HAP-1 (cell line): ENCODE measurements around the gene TM4SF1.

Experiments
- DNase-seq, 2 experiments: peaks; one replicate each; pipeline ENCODE4 v3.0.0-alpha.2; 2016 to 2020; ENCODE audit warnings: low spot score in 2 of 2
- H3K27me3 ChIP-seq: fragments of 250-450 bp; sonication (Bioruptor Pico); 2 replicates; pipeline ENCODE4 v1.5.1; 2020; ENCODE audit warnings: low read depth, mild to moderate bottlenecking, moderate library complexity
- H3K36me3 ChIP-seq: fragments of 250-450 bp; sonication (Bioruptor Pico); replicated peaks from 2 replicates; pipeline ENCODE4 v1.5.1; 2020; ENCODE audit warnings: mild to moderate bottlenecking
- H3K4me1 ChIP-seq: fragments of 250-450 bp; sonication (Bioruptor Pico); 2 replicates; pipeline ENCODE4 v1.5.1; 2020; ENCODE audit warnings: mild to moderate bottlenecking
- H3K4me3 ChIP-seq: fragments of 250-450 bp; sonication (Bioruptor Pico); 2 replicates; pipeline ENCODE4 v1.5.1; 2020; ENCODE audit warnings: mild to moderate bottlenecking, moderate library complexity
- H3K9me3 ChIP-seq: fragments of 250-450 bp; sonication (Bioruptor Pico); 2 replicates; pipeline ENCODE4 v1.5.1; 2020; ENCODE audit warnings: mild to moderate bottlenecking, moderate library complexity
- in situ Hi-C: fragments of 300-500 bp; cut with MboI; formaldehyde crosslinking; loops from 3 replicates; pipeline ENCODE4 v1.14.3; 2020; ENCODE audit warnings: low sequenced_read_pairs, inconsistent platforms, mixed read lengths

Gene TM4SF1, protein sequence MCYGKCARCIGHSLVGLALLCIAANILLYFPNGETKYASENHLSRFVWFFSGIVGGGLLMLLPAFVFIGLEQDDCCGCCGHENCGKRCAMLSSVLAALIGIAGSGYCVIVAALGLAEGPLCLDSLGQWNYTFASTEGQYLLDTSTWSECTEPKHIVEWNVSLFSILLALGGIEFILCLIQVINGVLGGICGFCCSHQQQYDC

GRCh38 chr3:149377408-149378364, at the start of gene TM4SF1:
Gene TM4SF1 (minus strand): TSS chr3:149377649. CDS start chr3:149377547, 102 bp downstream.
- Histone ChIP-seq H3K4me3 (peak within 1 kb of the TSS; percentile 5; the same call in 1 of the 2 replicates), H3K4me1 (peaks cover 37% of the 10 kb centered on the region), H3K9me3 (no peaks in the 10 kb centered on the region), H3K36me3 (no peaks in the 10 kb centered on the region), H3K27me3 (no peaks in the 10 kb centered on the region)
- in situ Hi-C loops = no loop called here
- peak; percentile 66 to 68 for DNase-seq

GRCh38 chr3:149426325-149426724, 48.9 kb upstream of the TM4SF1 start:
- H3K4me1 ChIP-seq = no peaks in the 10 kb centered on the region
- DNase-seq = no peak
- H3K27me3 ChIP-seq = no peaks in the 10 kb centered on the region
- in situ Hi-C loops = no loop called here
- no peak overlapping the region for H3K4me3 ChIP-seq
- no peaks in the 10 kb centered on the region for H3K36me3 ChIP-seq
- no peaks in the 10 kb centered on the region for H3K9me3 ChIP-seq

- no peak overlapping the region for H3K4me3 ChIP-seq
- H3K9me3 ChIP-seq = no peaks in the 10 kb centered on the region
- H3K36me3 ChIP-seq = no peaks in the 10 kb centered on the region
- no peaks in the 10 kb centered on the region for H3K4me1 ChIP-seq
- H3K27me3 ChIP-seq = no peaks in the 10 kb centered on the region
- in situ Hi-C loops = no loop called here
- no peak for DNase-seq
Observed at GRCh38 chr3:149424918-149425317, 47.5 kb upstream of the TM4SF1 start.

DNA sequence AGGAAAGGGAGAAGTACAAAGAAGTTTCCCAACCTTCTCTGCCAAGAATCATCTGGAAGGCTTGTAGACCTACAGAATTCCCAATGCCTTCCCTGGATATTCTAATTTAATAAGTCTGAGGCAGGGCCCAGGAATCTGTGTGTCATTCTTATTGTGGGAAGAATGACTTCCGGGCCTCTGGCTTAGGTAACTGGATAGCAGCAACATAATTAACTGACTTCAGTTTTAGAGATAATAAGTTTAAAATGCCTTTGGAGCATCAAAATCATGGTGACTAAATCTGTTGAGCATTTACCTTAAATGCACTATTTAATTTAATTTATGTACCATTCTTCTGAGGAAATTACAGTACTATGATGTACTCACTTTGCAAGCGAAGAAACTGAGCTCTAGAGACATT, 44.3 kb upstream of the TM4SF1 start:
- no peaks in the 10 kb centered on the region for H3K36me3 ChIP-seq
- H3K9me3 ChIP-seq = no peaks in the 10 kb centered on the region
- DNase-seq = no peak
- in situ Hi-C loops = no loop called here
- no peak overlapping the region for H3K4me3 ChIP-seq
- H3K4me1 ChIP-seq = no peaks in the 10 kb centered on the region
- H3K27me3 ChIP-seq = no peaks in the 10 kb centered on the region

DNA sequence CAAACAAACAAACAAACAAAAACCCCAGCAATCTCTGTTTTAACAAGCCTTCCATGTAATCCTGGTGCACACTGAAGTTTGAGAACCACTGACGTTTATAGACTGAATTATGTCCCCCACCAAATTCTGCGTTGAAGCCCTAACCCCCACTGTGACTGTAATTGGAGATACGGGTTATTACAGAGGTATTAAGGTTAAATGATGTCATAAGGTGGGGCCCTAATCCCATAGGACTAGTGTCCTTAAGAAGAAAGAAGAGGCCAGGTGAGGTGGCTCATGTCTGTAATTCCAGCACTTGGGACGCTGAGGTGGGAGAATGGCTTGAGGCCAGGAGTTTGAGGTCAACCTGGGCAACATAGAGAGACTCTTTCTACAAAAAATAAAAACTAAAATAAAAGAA, 42.4 kb upstream of the TM4SF1 start:
- Histone ChIP-seq H3K4me3 (no peak overlapping the region), H3K36me3 (no peaks in the 10 kb centered on the region), H3K27me3 (no peaks in the 10 kb centered on the region), H3K9me3 (no peaks in the 10 kb centered on the region), H3K4me1 (no peaks in the 10 kb centered on the region)
- DNase-seq = no peak
- in situ Hi-C loops = no loop called here

DNA sequence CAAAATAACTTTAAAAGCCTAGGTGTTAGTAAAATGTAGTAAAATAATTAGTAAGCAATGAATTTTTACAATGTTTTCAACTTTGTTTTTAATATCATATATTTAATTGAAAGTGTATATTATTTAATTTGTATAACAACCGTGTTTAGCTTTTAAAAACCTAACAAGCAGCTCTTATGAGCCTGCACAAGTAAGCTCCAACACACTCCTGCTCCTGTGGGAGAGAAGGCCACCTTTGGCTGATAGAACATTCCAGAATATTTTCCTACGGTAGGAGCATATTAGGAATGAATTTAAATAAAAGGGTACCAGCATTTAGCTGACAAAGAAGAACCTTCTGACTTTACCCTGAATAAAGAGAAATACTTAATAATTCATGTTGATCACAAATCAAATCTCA, 40.3 kb upstream of the TM4SF1 start:
- in situ Hi-C loops = no loop called here
- Histone ChIP-seq H3K36me3 (no peaks in the 10 kb centered on the region), H3K4me3 (no peak overlapping the region), H3K4me1 (no peaks in the 10 kb centered on the region), H3K27me3 (no peaks in the 10 kb centered on the region), H3K9me3 (no peaks in the 10 kb centered on the region)
- DNase-seq = no peak

DNA sequence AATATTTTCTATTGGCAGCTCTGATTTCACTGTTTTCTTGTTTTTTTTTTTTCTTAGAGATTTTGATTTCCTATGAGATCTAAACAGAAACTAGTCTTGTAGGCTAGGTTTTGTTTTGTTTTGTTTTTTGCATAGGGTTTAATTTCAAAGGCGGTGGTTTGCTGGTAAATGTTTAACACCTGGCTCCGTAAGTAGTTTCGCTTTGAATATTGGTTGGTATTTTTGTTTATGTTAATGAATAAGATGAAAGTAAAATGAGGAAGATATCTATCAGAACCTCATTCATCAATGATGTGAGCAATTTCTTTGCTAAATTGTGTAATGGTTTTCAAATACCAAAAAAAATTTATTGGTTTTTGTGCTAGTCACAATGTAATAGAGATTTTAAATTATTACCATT, 39.7 kb upstream of the TM4SF1 start:
- Histone ChIP-seq H3K36me3 (no peaks in the 10 kb centered on the region), H3K4me3 (no peak overlapping the region), H3K4me1 (no peaks in the 10 kb centered on the region), H3K9me3 (no peaks in the 10 kb centered on the region), H3K27me3 (no peaks in the 10 kb centered on the region)
- no peak for DNase-seq
- in situ Hi-C loops = no loop called here

DNA sequence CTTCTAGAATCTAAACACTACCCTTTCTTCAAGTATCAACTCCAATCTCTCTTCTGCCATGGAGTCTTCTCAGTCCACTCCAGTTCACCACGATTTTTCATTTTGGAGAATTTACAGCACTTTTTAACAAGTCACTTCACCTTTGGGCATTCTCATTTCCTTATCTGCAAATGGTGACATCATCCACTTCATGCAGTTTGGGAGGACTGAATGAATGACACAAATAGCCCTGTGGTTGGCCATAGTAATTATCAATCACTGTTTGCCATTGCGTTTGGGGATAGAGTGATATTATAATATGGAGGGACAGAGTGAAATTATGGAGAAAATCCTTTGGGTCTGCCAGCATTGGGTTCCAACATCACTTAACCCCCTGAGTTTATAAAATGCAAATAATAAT, 38.0 kb upstream of the TM4SF1 start:
- no peaks in the 10 kb centered on the region for H3K27me3 ChIP-seq
- DNase-seq = no peak
- H3K9me3 ChIP-seq = no peaks in the 10 kb centered on the region
- no peak overlapping the region for H3K4me3 ChIP-seq
- H3K4me1 ChIP-seq = no peaks in the 10 kb centered on the region
- H3K36me3 ChIP-seq = no peaks in the 10 kb centered on the region
- in situ Hi-C loops = no loop called here

DNA sequence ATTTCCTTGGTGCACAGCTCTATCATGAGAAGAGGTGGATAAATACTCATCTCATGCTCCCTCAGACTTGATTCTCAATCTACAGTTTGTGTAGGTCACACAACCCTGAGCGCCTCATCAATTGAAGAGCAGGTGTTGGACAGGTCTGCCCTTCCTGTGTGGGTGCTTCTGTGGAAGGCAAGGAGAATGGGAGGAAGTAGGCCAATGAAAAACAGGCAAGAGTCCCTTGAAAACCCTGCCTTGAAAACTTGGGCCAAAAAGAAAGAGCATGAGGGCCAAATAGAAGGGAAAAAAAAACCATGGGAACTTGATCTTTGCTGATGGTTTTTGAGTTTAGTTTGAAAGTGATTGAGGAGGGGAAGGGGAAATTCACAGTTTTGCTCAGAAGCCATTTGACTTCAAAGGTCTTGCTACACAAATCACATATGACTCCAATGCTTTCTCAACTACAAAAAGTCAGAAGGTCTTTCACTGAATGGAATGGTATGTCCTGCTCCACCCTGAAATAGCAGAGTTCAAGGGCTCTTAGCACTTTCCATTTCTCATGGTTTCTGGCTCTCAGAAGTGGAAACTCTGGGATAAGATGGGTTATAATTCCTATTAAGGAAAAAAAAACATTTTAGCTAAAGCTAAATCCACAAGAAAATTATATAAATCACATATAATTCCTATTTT, 37.2 kb upstream of the TM4SF1 start:
- Histone ChIP-seq H3K9me3 (no peaks in the 10 kb centered on the region), H3K4me3 (no peak overlapping the region), H3K36me3 (no peaks in the 10 kb centered on the region), H3K27me3 (no peaks in the 10 kb centered on the region), H3K4me1 (no peaks in the 10 kb centered on the region)
- in situ Hi-C loops = no loop called here
- no peak for DNase-seq

DNA sequence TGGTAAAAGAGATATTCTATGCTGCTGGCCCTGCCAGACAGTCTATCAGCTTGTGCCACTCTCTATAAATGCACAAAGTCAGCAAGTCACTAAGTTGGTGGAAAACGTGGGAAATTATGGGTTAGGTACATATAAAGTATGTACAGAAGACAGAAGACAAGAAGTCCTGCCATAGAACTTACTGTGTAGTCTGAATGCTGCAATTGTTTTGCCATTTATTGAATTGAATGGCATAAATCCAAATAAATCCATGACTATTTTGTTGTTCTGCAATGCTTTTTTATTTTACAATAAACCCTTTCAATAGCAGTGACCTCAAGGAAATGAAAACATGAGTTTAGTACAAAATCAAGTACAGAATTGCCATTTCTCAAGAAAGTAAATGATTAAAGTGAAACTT, 34.1 kb upstream of the TM4SF1 start:
- DNase-seq = no peak
- in situ Hi-C loops = no loop called here
- Histone ChIP-seq H3K4me3 (no peak overlapping the region), H3K9me3 (no peaks in the 10 kb centered on the region), H3K36me3 (no peaks in the 10 kb centered on the region), H3K27me3 (no peaks in the 10 kb centered on the region), H3K4me1 (no peaks in the 10 kb centered on the region)

GRCh38 chr3:149409351-149409750, 31.9 kb upstream of the TM4SF1 start:
- Histone ChIP-seq H3K27me3 (no peaks in the 10 kb centered on the region), H3K9me3 (no peaks in the 10 kb centered on the region), H3K4me1 (no peaks in the 10 kb centered on the region), H3K36me3 (no peaks in the 10 kb centered on the region), H3K4me3 (no peak overlapping the region)
- DNase-seq = no peak
- in situ Hi-C loops = no loop called here

- Histone ChIP-seq H3K36me3 (no peaks in the 10 kb centered on the region), H3K4me1 (no peaks in the 10 kb centered on the region), H3K9me3 (no peaks in the 10 kb centered on the region), H3K27me3 (no peaks in the 10 kb centered on the region), H3K4me3 (no peak overlapping the region)
- in situ Hi-C loops = no loop called here
- DNase-seq = no peak
Observed at GRCh38 chr3:149407898-149408297, 30.4 kb upstream of the TM4SF1 start.

DNA sequence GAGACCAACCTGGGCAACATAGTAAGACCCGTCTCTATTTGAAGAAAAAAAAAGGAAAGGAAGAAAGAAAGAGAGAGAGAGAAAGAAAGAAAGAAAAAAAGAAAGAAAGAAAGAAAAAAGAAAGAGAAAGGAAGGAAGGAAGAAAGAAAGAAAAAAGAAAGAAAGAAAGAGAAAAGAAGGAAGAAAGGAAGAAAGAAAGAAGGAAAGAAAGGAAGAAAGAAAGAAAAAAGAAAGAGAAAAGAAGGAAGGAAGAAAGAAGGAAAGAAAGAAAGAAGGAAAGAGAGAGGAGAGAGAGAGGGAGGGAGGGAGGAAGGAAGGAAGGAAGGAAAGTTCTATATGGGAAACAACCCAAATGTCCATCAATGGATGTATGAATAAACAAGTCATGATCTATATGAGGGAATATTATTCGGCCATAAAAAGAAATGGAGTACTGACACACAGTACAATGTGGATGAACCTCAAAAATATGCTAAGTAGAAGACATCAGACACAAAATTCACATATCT, 28.8 kb upstream of the TM4SF1 start:
- DNase-seq = no peak
- in situ Hi-C loops = no loop called here
- Histone ChIP-seq H3K27me3 (no peaks in the 10 kb centered on the region), H3K4me1 (no peaks in the 10 kb centered on the region), H3K36me3 (no peaks in the 10 kb centered on the region), H3K9me3 (no peaks in the 10 kb centered on the region), H3K4me3 (no peak overlapping the region)

GRCh38 chr3:149403443-149403842, 26.0 kb upstream of the TM4SF1 start:
- Histone ChIP-seq H3K4me1 (no peaks in the 10 kb centered on the region), H3K4me3 (no peak overlapping the region), H3K36me3 (no peaks in the 10 kb centered on the region), H3K27me3 (no peaks in the 10 kb centered on the region), H3K9me3 (no peaks in the 10 kb centered on the region)
- DNase-seq = no peak
- in situ Hi-C loops = no loop called here
